SW480 (cell line): ENCODE results near the gene COL9A3.
"Not testable (repeated sequence)": the region's sequence is repeated elsewhere in the genome, so short reads cannot be mapped to it uniquely, and the experiment has no call there.

Experiments used
- DNase-seq: peaks from one replicate; pipeline ENCODE4 v3.0.0-alpha.2; 2016; ENCODE audit warnings: low spot score

COL9A3 gene

DNA sequence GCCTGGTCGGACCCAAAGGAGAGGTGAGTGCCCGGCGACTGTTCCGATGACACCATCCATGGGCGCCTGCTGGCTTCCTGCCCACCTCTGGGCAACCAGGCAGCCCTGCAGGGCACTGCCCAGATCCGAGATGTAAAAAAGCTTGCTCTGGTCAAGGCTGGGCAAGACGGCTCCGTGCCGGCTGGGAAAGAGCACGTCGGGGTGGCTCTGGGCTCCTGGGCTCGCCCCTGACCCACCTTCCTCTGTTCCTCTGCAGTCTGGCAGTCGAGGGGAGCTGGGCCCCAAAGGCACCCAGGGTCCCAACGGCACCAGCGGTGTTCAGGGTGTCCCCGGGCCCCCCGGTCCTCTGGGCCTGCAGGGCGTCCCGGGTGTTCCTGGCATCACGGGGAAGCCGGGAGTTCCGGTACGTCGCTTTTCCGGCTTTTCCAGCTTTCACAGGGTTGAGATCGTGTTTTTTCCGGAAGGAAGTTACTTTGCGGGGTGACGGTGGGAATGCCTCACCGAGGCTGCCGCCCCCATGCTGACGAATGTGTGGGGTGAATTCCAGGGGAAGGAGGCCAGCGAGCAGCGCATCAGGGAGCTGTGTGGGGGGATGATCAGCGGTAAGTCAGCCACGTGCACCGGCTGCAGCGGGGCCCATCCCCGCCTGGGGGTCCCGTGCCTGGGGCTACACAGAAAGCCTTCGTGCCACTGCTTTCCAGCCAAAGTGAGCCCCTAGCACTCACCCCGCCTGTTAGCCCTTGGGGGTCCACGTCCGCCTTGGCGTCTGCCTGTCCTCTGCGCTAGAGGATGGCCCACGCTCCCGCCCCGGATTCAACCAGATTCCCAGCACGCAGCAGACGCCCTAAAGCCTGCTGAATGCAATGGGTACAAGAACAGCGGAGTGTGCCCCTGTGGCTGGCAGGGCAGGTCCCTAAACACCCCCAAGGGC, 19.3 kb downstream of the COL9A3 start:
- no peak for DNase-seq

DNA sequence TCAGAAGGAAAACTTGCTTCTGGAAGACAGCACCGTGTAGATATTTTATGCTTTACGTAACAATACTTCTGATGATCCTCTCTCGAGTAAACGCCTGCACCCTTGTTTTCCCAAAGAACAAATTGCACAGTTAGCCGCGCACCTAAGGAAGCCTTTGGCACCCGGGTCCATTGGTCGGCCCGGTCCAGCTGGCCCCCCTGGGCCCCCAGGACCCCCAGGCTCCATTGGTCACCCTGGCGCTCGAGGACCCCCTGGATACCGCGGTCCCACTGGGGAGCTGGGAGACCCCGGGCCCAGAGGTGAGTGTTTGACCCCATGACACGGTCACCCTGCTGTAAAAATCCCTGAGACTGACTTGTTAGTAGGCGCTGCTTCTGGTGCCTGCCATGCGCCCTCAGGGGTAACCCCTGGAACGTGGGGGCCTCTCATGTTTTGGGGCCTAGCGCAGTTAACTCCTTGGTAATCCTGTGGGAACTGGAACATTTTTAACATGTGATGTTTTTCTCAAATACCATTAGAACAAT, 20.2 kb downstream of the COL9A3 start:
- no peak for DNase-seq

DNA sequence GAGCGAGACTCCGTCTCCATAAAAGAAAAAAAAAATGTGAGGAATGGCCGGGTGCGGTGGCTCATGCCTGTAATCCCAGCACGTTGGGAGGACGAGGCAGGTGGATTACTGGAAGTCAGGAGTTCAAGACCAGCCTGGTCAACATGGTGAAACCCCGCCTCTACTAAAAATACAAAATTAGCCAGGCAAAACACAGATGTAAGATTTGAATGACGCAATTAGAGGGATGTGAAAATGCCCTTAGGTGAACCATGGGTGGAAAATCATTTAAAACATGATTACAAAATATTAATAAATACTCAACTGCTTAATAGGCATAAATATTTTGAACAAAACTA, 20.9 kb downstream of the COL9A3 start:
- no peak for DNase-seq

DNA sequence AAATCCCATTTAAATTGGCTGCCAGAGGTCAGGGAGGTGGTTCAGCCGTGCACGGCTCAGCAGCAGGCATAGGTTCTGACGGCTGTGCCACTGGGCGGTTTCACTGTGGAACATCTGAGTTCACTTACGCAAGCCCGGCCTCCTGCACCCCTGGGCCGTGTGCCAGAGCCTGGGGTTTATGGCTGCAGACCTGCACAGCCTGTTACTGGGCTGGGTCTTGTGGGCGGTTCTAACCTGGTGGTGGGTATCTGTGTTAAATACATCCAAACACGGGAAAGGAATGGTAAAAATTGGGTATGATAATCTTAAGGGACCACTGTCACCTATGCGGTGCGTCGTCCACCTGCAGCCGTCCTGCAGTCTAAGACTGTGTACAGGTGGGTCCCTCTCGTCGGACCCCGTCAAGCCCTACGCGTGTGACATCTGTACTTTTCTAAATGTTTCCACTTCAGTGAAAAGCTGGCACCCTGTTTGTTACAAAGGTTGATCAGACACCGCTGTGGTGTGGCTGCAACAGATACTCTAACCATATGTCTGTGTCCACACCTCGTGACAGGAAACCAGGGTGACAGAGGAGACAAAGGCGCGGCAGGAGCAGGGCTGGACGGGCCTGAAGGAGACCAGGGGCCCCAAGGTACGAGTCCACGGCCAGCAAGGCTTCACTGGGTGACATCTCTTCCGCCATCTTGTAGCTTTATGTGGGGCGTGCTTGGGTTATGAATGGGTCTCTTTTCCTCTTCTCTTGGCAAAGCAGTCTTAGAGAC, 21.5 kb downstream of the COL9A3 start:
- no peak for DNase-seq

DNA sequence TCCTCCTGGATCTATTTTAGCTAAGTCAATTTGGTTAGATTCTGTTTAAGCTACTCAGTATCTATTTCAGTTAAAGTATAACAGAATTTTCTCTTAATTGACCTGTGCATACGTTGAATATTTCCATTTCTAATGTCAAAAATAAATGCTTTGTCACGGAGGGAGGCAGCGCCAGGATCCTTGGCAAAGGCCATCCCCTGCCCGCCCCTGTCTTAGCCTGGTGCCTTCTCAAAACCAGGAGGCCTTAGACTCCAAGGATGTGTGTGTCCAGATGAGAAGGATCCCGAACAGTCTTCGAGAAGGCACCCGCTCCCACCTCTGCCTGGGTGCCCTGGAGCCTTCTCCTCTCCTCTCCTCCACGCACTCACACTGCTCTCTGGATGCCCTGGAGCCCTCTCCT, 22.4 kb downstream of the COL9A3 start:
- no peak for DNase-seq

DNA sequence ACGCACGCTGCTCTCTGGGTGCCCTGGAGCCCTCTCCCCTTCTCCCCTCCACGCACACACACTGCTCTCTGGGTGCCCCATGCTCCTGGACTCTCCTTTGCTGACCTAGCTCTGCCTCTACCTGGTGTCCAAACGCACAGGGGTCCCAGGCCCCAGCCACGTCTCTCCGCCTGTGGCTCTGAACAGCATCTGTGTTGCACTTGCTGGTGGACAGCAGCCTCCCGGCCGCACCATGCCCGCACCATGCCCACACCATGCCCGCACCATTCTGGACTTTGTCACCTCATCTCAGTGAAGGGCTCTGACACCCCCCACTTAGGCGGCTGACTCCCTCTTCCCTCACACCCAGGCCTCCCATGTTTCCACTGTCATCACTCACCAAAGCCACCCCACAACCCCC, 23.0 kb downstream of the COL9A3 start:
- no peak for DNase-seq

DNA sequence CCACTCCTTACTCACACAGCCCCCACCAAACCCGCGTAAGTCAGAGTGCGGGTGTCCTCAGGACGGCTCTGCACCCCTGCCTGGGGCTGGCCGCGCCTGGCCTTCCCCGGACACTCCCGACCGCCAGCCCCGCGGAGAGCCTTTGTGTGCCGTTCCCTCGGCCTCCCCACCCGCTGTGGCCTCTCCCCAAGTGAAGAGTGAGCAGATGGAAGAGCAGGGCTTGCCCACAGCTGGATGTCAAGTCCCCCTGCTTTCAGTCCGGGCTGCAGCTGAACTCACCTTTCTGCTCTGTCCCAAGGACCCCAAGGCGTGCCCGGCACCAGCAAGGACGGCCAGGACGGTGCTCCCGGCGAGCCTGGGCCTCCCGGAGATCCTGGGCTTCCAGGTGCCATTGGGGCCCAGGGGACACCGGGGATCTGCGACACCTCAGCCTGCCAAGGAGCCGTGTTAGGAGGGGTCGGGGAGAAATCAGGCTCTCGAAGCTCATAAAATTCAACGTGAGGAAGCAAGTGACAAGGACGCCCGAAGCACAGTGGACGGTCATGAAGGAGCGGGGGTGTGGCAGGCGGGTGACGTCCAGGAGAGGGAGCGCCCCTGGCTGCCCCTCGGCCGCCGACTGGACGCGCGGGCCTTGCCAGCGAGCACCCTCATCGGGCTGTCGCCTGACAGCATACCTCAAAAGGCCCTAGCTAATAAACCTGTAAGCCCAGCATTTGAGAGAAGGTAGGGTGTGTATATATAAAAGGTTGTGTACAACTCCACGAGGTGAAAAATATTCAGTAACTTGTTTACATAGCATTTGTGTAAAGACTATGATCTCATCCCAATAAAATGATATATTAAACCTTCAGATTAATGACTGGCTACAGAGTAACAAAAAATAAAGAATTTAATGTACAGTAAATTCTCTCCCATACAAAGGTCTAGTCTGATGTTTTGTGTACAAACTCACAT, 23.7 kb downstream of the COL9A3 start:
- no peak for DNase-seq

DNA sequence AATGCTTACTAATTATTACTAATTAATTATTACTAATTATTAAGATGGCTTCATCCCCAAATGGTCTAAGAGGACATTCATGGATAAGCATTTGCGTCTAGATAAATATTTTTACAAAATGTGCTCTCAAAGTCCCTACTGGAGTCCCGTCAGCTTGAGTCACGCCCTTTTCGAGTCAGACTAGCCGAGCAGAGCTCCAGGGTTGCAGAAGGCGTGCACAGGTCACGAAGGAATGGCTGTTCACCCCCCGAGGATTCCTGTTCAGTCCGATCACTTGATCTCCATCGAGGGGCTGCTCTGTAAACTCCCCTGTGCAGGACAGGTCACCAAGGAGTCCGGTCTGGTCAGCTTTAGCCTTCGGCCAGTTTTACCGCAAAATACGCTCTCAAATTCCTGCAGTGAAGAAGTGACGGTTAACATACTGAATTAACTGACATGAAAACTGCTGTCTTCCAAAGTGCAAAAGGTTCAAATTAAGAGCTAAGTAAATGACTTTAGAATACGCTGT, 24.9 kb downstream of the COL9A3 start:
- no peak for DNase-seq

DNA sequence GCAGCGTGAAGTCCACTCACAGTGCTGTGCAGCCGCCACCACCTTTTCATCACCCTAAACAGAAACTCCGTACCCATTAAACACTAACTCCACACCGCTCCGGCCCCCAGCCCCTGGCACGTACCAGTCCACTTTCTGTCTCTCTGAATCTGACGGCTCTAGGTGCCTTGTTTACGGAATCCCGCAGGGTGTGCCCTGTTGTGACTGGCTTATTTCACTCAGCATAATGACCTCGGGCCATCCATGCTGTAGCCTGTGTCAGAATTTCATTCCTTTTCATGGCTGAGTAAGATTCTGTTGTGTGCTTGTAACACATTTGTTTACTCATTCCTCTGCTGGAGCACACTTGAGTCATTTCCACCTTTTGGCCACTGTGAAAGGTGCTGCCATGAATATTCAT, 26.8 kb downstream of the COL9A3 start:
- no peak for DNase-seq

DNA sequence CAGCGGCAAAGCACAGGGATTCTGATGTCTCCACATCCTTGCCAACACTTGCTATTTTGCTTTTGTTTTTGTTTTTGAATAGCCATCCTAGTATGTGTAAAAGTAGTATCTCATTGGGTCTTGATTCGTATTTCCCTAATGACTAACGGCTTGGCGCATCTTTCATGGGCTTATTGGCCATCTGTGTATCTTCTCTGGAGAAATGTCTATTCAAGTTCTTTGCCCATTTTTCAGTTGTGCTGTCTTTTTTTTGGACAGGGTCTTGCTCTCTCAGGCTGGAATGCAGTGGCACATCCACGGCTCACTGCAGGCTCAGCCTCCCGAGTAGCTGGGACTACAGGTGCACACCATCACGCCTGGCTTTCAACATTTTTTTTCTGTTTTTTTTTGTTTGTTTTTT, 27.3 kb downstream of the COL9A3 start:
- no peak for DNase-seq

DNA sequence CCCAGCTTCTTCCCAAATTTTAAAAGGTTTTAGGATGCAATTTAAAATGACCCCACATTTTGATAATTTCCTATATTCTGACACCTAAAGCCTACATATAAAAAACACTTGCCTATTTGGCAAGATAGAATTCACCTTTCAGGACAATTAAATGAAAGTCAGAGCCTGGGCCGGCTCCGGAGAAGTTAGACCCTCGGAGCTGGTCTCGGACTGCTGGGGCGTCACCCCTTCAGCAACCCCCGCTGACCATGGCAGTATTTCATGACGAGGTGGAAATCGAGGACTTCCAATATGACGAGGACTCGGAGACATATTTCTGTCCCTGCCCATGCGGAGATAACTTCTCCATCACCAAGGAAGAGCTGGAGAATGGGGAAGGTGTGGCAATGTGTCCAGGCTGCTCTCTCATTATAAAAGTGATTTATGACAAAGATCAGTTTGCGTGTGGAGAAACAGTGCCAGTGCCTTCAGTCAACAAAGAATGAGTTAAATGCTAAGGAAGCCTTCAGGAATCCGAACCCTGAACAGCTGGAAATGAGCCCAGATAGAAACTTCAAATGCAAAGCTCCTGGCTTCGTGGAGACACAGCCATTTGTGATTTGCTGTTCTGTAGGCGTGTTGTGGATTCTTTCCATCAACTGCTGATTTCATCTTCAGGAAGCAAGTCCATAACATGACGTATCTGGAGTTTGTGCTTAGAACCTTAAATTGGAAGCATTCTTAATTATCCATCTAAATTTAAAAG, 28.7 kb downstream of the COL9A3 start:
- DNase-seq: no peak

DNA sequence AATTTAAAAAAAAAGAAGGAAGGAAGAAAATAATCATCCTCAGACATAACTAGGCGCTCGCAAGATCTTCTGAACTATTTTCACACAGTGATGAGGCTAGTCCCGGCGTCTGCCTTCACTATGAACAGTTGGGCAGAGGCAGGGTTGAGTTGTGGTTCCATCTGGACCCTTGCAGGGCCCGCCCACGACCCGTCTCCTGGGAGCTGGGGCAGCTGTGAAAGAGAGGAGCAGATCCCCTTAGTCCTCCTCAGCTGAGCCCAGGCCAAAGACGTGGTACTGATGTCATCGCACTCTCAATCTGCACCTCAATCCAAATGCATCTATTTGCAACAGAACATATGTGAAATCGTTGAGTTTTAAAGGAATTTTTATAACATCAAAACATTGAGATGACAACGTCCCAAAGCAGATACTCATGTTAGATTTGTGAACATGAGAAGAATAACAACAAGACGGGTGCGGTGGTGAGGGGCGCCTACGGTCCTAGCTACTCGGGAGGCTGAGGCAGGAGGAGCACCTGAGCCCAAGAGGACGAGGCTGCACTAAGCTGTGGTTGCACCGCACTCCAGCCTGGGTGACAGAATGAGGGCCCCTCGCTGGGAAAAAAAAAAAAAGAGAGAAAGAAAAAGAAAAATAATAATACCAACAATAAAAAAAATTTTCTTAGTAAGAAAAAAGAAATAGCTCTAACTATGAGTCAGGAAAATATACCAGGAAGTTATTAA, 29.5 kb downstream of the COL9A3 start:
- DNase-seq: no peak

DNA sequence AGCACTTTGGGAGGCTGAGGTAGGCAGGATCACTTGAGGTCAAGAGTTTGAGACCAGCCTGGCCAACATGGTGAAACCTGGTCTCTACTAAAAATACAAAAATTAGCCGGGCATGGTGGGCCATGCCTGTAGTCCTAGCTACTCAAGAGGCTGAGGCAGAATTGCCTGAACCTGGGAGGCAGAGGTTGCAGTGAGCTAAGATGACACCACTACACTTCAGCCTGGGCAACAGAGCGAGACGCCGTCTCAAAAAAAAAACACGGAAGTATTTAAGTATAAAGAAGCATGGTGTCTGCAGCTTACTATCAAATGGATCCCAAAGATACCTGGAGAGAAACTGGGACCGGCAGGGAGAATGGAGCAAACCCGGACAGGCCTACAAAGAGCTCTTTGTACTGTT, 32.1 kb downstream of the COL9A3 start:
- not testable (repeated sequence) for DNase-seq

DNA sequence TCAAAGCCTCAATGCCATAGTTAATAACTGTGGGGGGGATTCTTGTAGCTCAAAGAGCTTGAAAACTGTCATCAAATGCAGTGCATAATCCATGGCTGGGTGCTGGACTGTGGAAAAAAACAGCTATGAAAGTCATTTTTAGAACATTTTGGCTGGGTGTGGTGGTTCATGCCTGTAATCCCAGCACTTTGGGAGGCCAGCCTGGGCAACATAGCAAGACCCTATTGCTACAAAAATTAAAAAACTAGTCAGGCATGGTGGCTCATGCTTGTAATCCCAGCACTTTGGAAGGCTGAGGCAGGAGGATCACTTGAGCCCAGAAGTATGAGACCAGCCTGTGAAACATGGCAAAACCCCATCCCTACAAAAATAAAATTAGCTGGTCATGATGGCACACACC, 32.6 kb downstream of the COL9A3 start:
- no peak for DNase-seq

DNA sequence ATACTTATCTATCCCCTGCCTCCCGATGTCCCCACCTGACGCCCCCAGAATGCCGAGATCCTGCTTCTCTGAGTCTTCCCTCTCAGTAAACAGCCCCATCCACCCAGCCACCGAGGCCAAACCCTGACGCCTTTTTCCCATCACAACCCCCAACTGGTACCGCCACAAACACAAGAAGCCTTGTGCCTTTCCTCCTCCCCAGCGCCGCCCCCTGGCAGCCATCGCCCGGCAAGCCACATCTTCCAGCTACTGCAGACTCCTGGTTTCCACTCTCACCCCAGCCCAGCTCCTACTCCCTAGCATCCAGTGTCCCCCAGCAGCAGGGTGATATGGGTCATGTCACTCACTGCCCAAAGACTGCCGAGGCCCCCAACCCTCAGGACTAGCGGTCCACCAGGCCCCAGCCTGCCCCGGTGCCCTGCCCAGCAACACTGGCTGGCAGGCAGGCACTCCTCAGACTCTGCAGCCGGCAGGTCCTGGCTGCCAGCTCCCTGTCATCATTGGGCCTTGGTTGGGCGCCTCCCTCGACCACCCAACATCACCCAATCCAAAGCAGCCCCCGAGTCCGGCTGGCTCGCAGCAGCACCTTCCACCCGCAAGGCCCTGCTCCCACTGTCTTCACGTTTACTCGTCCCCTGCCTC, 33.6 kb downstream of the COL9A3 start:
- no peak for DNase-seq

DNA sequence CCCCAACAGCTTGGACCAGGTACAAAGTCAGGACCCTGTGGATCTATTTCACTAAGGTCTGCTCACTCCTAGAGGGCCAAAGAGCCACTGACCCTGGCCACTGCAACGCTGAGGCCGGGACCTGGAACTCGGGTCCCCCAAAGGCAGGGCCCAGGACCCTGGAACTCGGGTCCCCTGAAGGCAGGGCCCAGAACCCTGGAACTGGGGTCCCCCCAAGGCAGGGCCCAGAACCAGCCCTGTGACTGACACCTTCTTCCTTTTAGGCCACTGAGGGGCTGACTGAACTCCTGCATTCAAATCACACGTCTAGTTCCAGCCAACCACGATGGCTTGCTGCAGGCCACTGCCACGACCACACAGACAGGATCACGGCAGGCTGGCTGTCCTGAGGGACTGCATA, 35.3 kb downstream of the COL9A3 start:
- DNase-seq: no peak

DNA sequence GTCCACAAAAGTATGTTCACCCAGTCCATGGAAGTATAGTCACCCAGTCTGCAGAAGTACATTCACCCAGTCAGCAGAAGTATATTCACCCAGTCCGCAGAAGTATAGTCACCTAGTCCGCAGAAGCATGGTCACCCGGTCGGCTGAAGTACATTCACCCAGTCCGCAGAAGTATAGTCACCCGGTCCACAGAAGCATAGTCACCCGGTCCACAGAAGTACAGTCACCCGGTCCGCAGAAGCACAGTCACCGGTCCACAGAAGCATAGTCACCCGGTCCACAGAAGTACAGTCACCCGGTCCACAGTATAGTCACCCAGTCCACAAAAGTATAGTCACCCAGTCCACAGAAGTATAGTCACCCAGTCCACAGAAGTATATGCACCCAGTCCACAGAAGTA, 36.0 kb downstream of the COL9A3 start:
- DNase-seq: no peak

DNA sequence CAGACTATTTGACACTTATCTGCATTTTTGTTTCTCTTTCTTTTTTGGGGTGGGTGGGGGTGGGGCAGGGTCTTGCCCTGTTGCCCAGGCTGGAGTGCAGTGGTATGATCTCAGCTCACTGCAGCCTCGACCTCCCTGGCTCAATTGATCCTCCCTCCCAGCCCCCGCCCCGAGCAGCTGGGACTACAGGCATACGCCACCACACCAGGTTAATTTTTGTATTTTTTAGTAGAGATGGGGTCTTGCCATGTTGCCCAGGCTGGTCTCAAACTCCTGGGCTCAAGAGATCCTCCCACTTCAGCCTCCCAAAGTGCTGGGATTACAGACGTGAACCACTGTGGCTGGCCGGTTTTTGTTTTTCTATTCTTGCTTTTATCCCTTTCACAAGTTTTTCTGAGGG, 36.5 kb downstream of the COL9A3 start:
- DNase-seq: not testable (repeated sequence)

DNA sequence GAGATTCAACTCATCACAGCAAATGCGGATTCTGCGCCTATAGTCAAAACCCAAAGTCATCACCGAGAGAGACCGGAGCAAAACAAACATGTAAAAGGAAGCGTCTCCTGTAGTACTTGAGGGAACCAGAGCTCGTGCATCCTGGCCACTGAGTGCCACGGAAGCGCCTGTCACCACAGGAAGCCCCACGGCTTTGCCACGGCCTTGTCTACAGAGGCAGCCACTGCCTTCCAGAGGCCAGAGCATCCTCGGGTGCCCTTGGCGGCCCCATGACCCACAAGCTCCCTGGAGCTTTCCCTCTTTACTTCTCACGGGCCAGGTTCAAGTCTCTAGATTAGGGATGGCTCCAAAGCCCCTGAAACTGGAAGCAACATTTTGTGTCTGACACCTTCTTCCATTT, 37.3 kb downstream of the COL9A3 start:
- no peak for DNase-seq

DNA sequence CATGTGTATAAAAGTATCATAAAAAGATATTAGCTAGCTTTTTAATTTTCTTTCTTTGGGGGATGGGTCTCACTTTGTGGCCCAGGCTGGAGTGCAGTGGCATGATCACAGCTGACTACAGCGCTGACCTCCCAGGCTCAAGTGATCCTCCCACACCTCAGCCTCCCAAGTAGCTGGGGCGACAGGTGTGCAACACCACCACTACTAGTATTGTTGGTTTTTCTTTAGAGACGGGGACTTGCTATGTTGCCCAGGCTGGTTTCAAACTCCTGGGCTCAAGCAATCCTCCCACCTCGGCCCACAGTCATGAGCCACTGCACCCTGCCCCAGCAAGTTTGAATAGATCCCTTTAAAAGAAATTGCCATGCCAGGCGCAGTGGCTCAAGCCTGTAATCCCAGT, 38.3 kb downstream of the COL9A3 start:
- no peak for DNase-seq
